ENCODE measurements around the gene LRRTM1.

LRRTM1 gene

DNA sequence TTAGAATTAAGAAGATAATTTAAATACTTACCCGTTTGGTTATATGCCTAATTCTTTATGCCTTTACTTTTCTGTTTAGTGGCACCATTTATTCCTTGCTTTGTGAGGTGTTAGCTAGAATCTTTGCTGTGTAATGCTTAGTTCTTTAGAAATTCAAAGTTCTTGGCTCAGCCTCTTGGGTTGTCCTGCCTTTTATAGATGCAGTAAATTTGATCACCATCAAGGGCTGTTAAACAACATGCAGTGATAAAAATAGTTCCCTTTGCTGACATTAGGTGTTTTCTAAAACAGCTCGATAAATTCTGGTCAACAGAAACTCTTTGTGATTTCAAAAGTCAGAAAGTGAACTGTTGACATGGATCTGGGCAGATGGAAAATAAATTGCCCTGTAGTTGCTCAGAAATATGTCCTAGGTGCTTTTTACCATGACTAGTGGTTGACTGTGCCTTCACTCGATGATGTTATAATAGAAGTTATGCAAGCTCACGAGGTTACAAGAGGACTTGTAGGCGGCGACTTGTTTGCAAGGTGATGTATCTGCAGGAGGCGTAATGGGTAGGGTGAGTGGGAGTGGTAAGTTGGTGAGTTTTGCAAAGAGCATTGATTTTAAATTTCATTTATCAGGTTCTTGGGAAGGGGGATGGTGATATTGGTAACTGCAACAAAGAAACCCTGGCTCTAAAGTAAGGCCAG is 52.1 kb downstream of the LRRTM1 start:
- no peak overlapping the region for H3K4me2 ChIP-seq (ENCODE audit: low read length)
- H3K4me3 ChIP-seq (ENCODE audit: low read length), result no peak overlapping the region
- no peaks in the 10 kb centered on the region for H3K27me3 ChIP-seq (ENCODE audit: control insufficient read depth, low read length)
- no peaks in the 10 kb centered on the region for H4K20me1 ChIP-seq (ENCODE audit: control insufficient read depth, insufficient read depth, low read depth, low read length)
- no peaks in the 10 kb centered on the region for H3K4me1 ChIP-seq (ENCODE audit: control insufficient read depth, low read length)
- no peaks in the 10 kb centered on the region for H3K9me3 ChIP-seq (ENCODE audit: control insufficient read depth, insufficient read depth, low read length)
- TF ChIP-seq, protein P1, sequence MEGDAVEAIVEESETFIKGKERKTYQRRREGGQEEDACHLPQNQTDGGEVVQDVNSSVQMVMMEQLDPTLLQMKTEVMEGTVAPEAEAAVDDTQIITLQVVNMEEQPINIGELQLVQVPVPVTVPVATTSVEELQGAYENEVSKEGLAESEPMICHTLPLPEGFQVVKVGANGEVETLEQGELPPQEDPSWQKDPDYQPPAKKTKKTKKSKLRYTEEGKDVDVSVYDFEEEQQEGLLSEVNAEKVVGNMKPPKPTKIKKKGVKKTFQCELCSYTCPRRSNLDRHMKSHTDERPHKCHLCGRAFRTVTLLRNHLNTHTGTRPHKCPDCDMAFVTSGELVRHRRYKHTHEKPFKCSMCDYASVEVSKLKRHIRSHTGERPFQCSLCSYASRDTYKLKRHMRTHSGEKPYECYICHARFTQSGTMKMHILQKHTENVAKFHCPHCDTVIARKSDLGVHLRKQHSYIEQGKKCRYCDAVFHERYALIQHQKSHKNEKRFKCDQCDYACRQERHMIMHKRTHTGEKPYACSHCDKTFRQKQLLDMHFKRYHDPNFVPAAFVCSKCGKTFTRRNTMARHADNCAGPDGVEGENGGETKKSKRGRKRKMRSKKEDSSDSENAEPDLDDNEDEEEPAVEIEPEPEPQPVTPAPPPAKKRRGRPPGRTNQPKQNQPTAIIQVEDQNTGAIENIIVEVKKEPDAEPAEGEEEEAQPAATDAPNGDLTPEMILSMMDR (IDR thresholded peaks at IDR 0.05; ENCODE audit: low read depth, low read length, poor library complexity, severe bottlenecking), result no peak
- TF ChIP-seq EZH2phosphoT487 (IDR thresholded peaks at IDR 0.05; ENCODE audit: borderline replicate concordance, low read length), result no peak
- no peak overlapping the region for H3K27ac ChIP-seq (ENCODE audit: low read depth, low read length)
- H3F3A ChIP-seq (ENCODE audit: control insufficient read depth, insufficient read depth), result no peaks in the 10 kb centered on the region
- no peaks in the 10 kb centered on the region for H3K36me3 ChIP-seq (ENCODE audit: control insufficient read depth, low read length)
- no peaks in the 10 kb centered on the region for H3K79me2 ChIP-seq (ENCODE audit: control insufficient read depth, low read length)
- H3K9me2 ChIP-seq (replicated peaks; ENCODE audit: control insufficient read depth, low read length), result no peaks in the 10 kb centered on the region
